Measurements from ENCODE around the gene SLC4A5.
A peak's percentile ranks its signal among the peaks of the same experiment; 100 is the strongest.

Gene SLC4A5

GRCh38 chr2:74269667-74270066, 73.5 kb downstream of the SLC4A5 start:
- no peak for DNase-seq (ENCODE audit: low read depth)

DNA sequence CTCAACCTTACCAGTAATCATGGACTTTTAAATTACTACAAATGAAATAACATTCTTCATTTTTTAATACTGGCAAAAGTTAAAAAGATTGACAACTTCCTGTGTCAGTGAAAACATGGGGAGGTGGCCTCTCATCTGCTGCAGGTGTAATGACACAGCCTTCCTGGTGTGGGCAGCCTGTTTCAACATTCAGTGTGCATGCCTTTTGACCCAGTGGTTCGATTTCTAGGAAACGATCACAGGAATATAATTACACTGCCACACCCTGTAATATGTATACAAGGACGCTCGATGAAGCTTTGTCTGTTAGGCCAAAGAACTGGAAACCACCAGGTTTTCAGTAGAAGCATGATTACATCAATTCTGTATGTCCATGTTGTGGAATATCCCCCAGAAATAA, 76.1 kb downstream of the SLC4A5 start:
- DNase-seq (ENCODE audit: low read depth): peak; percentile 31

DNA sequence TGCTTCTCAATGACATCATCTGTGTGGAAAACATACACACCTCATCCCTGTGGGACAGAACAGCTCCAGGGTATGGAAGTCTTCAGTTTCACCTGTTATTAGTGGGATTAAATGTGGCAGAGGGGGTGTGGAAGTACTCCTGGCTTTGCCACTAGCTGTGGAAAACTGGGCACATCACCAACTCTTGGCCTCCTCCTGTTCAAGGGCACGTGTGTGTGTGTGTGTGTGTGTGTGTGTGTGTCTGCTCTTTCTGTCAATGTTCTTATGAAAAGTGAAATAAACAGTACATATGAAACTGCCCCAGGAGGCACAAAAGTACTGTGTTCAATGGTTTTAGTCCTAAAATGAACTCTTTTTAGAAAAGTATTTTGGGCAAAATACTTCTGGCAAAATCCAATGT, 78.9 kb downstream of the SLC4A5 start:
- no peak for DNase-seq (ENCODE audit: low read depth)

DNA sequence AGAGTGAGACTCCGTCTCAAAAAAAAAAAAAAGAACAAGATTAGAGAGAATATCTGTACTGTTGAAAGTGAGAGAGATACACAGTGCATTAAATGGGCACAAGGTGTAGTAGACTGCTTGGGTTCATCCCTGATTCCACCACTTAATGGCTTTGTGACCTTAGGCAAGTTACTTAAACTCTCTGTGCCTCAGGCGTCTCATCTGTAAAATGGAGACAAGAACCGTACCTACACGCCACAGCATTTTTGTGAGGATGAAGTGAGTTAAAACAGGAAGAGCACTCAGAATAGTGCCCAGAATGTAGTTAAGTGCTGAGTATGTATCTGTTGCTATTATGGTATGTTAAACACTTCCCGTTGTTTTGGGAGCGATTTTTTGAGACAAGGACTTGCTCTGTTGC, 80.5 kb downstream of the SLC4A5 start:
- DNase-seq (ENCODE audit: low read depth): no peak

GRCh38 chr2:74261204-74261864, 81.9 kb downstream of the SLC4A5 start:
- no peak for DNase-seq (ENCODE audit: low read depth)

DNA sequence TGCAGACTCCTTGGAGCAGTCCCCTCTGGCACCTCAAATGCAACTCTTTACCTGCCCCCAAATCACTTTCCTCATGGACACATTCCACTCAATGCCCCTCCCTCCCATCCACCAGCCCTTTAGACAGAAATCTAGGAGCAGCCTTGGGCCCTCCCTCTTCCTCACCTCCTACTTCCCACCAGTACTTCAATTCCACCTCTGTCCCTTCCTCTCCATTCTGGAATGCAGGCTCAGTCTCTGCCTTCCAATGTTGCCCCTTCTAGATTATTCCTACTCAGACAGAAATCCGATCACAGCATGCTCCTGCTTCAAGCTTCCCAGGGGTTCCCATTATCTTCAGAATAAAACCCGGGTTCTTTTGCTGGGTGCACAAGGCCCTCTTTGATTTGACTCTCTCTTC, 82.7 kb downstream of the SLC4A5 start:
- DNase-seq (ENCODE audit: low read depth): no peak

GRCh38 chr2:74259733-74260132, 83.5 kb downstream of the SLC4A5 start:
- no peak for DNase-seq (ENCODE audit: low read depth)

- DNase-seq (ENCODE audit: low read depth): no peak
Observed at GRCh38 chr2:74259191-74259590, 84.0 kb downstream of the SLC4A5 start.

DNA sequence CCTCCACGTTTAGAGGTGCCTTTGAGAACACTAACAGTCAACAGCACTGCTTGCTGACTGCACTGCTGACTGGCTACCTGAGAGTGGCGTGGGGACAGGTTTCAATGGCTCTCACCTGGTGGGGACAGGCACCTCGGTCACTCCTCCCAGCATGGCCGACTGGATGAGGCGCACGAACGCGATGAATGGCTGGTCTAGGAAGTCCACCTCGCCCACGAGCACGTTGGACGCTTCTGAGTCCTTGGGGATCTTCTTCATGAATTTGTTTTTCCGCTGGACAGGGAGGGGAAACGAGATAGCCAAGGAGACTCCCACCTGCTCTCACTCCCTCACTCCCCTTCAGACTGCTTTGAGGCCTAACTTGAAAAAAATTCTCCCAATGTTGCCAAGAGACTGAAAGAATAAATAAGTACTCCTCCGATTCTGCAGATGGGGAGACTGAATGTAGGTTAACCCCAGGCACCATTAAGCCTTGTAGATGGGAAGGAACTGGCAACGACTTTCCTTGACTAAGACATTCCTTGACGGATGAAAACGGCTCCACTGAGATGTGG, 87.5 kb downstream of the SLC4A5 start:
- no peak for DNase-seq (ENCODE audit: low read depth)

DNA sequence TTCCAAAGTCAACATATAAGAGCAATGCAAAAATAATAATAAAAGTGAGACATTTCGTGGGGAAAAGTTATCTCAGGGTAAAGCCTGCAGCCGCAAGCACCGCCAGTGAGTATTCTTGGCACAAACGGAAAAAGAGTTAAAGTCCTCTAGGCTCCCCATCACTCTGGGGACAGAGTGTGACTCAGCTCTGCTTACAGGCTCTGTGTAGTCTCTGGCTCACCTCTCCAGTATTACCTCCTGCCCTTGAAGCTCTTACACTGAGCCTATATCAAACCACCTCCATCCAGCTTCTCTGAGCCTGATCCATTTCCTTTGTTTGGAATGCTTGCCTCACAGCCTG, 89.3 kb downstream of the SLC4A5 start:
- DNase-seq (ENCODE audit: low read depth): no peak

DNA sequence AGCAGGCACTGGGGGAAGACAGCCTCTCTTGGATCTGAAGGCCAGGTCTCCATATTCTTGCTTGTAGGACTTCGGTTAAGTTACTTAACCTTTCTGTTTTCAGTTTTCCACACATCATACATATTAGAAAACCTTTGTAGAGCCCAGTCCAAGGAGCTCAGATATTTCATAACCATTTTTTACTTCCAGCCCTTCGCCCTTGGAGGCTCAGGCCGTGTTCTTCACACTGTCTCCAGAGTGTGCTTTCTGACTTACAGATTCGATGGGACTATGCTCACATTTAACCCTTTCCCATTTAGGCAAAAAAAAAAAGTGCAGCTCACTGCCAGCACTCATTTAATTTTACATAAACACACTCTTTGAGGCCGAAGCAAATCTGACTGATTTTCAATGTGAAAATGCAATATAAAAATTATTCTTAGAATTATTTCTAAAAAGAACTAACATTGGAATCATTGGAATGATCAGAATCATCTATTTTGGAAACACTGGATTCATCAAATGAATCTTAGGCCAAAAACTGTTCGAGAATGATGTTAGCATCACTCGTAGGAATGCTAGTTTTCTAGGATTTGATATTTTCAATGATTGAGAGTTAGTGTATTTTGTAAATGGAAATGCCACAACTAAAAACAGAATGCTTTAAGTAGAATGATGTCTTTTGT, 89.8 kb downstream of the SLC4A5 start:
- no peak for DNase-seq (ENCODE audit: low read depth)

DNA sequence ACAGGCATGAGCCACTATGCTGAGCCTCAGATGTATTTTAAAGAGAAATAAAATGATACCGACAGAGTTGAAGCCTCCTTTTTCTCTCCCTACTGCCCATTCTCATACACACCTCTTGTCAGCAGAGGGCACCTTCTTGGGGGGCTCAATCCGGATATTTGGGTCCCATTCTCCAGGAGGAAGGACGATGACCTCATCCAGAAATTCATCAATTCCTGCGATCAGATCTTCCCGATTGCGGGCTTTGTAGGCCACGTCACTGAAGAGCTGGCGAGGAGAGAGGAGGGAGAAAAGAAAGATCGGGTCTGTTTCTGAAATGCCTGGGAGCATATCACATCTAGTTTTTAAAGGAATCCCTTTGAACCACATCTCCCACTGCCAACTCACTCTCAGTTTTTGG, 90.4 kb downstream of the SLC4A5 start:
- no peak for DNase-seq (ENCODE audit: low read depth)

DNA sequence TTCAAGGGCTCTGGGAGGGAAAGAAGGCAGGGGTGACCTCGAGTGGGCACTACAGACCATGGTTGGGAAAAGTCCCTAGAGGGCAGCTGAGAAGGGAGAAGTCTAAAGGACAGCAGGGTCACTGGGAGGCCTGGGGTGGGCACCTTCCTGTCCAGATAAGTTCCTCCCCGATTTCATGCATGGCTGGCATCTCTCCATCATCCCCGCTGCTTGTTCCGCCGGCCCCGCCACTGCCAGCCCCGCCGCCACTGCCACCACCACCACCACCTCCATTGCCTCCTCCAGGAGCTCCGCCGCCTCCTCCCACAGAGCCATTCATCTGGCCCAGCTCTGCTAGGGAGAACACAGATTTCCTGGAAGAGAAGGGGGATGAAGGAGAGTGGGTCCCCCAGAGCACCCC, 91.2 kb downstream of the SLC4A5 start:
- no peak for DNase-seq (ENCODE audit: low read depth)

DNA sequence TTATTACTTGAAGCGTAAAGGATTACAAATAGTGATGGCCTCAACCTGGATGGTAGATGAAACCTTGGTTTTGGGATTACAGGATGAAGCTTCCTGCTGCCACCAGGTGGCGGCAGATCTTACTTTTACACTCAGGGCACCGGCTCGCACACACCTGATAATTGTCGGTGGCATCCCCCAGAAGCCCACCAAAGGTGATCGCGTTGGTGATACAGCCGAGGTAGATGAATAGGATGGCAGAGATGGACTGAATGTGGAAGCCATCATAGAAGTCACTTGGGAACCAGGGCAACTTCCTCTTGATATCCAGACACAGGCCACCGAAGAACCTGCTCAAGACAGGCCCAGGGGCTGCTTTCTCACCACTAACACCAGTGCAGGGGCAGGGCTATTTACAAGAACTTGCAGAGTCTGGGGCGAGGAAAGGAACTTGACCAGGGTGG, 93.0 kb downstream of the SLC4A5 start:
- peak; percentile 43 for DNase-seq (ENCODE audit: low read depth)

DNA sequence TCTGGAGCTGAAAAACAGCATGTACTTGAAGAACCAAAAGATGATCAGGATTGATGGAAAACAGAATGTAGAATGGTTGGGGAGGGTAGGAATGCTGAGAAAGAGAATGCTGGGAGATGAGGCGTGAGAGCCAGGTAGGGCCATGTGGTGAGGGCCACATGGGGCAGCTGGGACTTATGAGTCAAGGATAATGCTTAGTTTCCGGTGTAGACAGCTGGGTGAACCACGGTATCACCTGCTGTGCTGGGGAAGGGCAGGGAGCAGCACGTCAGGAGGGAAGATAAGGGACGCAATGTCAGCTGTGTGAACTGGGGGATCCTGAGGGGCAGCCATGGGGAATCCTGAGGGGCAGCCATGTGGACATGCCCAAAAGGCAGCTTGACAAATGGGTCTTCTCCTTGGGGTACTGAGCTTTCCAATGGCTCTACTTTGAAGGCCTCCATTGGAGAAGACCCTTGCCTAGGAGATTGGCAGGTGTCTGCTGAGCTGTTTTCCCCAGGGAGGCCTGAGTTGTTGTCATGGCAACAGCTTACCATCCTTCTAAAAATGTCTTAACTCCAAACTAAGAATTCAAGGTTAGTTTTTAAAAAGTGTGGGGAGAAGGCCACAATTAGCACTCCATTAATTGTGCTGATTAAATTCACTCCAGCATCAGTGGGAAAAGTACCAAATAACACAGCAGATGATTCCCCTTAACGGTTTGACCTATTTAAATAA, 93.7 kb downstream of the SLC4A5 start:
- DNase-seq (ENCODE audit: low read depth): no peak

GRCh38 chr2:74246496-74247195, 96.6 kb downstream of the SLC4A5 start:
- no peak for DNase-seq (ENCODE audit: low read depth)

DNA sequence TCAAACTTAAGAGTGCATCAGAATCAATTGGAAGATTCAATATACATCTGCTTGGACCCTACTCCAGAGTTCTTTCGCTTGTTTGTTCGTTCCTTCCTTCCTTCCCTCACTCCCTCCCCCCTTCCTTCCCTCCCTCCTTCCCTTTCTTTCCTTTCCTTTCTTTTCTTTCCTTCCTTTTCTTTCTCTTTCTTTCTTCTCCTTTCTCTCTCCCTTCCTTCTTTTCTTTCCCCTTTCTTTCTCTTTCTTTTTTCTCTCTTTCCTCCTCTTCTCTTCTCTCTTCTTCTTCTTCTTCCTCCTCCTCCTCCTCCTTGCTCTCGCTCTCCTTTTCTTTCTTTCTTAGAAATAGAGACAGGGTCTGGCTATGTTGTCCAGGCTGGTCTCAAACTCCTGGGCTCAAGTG, 98.9 kb downstream of the SLC4A5 start:
- no peak for DNase-seq (ENCODE audit: low read depth)

- no peak for DNase-seq (ENCODE audit: low read depth)
Observed at GRCh38 chr2:74242354-74243071, 100.7 kb downstream of the SLC4A5 start.

GRCh38 chr2:74239346-74239745, 103.9 kb downstream of the SLC4A5 start:
- DNase-seq (ENCODE audit: low read depth): no peak

DNA sequence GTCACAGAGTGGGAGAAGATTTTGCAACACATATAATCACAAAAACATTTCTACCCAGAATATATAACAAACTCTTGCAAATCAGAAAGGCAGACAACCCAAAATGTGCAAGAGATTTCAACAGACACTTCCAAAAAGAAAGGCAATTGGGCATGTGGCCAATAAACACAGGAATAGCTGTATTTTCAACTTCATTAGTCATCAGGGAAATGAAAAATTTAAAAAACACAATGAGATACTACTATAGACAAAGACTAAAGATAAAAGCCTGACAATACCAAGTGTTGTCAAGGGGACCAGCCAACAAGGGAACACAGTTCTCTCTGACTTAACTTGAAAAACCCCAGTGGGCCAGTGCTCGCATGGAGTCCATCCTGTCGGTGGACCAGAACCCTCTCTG, 104.3 kb downstream of the SLC4A5 start:
- no peak for DNase-seq (ENCODE audit: low read depth)

DNA sequence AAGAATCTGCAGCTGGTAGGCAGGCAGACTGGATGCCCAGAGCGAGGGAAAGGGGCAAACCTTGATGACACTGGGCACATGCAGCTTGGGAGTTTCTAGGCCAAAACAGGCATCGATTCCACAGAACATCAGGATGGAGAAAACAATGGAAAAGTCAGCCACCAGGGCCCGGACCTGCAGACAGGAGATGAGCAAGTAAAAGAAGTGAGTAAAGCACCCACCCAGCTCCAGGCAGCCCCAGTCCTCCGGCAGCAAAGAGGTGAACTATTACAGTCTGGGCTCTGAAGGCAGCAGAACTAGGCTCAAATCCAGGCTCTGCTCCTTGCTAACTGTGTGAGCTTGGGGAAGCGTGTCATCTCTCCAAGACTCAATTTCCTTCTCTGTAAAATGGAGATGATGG, 108.2 kb downstream of the SLC4A5 start:
- no peak for DNase-seq (ENCODE audit: low read depth)

- no peak for DNase-seq (ENCODE audit: low read depth)
Observed at GRCh38 chr2:74233648-74234047, 109.6 kb downstream of the SLC4A5 start.

Measured in activated T-cell treated with anti-CD3 and anti-CD28 coated beads for 48 hours (primary cell).